Smooth muscle cell (in vitro differentiated cells): ENCODE data around the gene ZNF124. TPM values are rescaled to one million over a fixed set of nuclear protein-coding genes. Genes with fewer than 3 reads are reported as not detected.

Experiments
- DNase-seq: peaks from one replicate; lab custom pipeline; 2025; ENCODE audit not compliant: unreplicated experiment; lab: John Stamatoyannopoulos, UW
- H2AFZ ChIP-seq: fragments of 200-600 bp; sonication (generic); 2 replicates; pipeline ENCODE4 v1.6.0; 2016; ENCODE audit warnings: antibody characterized with exemption, low read depth, mild to moderate bottlenecking
- H3F3A ChIP-seq: fragments of 200-600 bp; sonication (generic); 2 replicates; pipeline ENCODE4 v1.6.0; 2017; ENCODE audit warnings: antibody characterized with exemption, low read depth
- H3K27ac ChIP-seq: fragments of 200-600 bp; sonication (generic); 2 replicates; pipeline ENCODE4 v1.5.1; 2016; ENCODE audit warnings: low read depth, mild to moderate bottlenecking
- H3K27me3 ChIP-seq: fragments of 200-600 bp; sonication (generic); 2 replicates; pipeline ENCODE4 v1.6.1; 2016; ENCODE audit warnings: low read depth, mild to moderate bottlenecking
- H3K36me3 ChIP-seq: fragments of 200-600 bp; sonication (generic); 2 replicates; pipeline ENCODE4 v1.5.1; 2016; ENCODE audit warnings: low read depth
- H3K4me1 ChIP-seq: fragments of 200-600 bp; sonication (generic); 2 replicates; pipeline ENCODE4 v1.5.1; 2016; ENCODE audit warnings: low read depth
- H3K4me2 ChIP-seq: fragments of 200-600 bp; sonication (generic); 2 replicates; pipeline ENCODE4 v1.6.0; 2016; ENCODE audit warnings: mild to moderate bottlenecking
- H3K4me3 ChIP-seq: fragments of 200-600 bp; sonication (generic); 2 replicates; pipeline ENCODE4 v1.5.1; 2016; ENCODE audit warnings: mild to moderate bottlenecking
- H3K79me2 ChIP-seq: fragments of 200-600 bp; sonication (generic); 2 replicates; pipeline ENCODE4 v1.6.0; 2016; ENCODE audit warnings: low read depth, mild to moderate bottlenecking
- H3K9ac ChIP-seq: fragments of 200-600 bp; sonication (generic); 2 replicates; pipeline ENCODE4 v1.6.0; 2016; ENCODE audit warnings: low read depth
- H3K9me3 ChIP-seq: fragments of 200-600 bp; sonication (generic); replicated peaks from 2 replicates; pipeline ENCODE4 v1.5.1; 2016; ENCODE audit warnings: low read depth
- H4K20me1 ChIP-seq: fragments of 200-600 bp; sonication (generic); 2 replicates; pipeline ENCODE4 v1.6.0; 2016; ENCODE audit warnings: low read depth
- CTCF ChIP-seq: fragments of 200-600 bp; sonication (generic); IDR thresholded peaks from 2 replicates; pipeline ENCODE4 v1.5.1; 2017; ENCODE audit warnings: borderline replicate concordance, mild to moderate bottlenecking, antibody characterized with exemption; ENCODE audit not compliant: insufficient read depth, poor library complexity, severe bottlenecking
- WGBS: methylation state at CpG from one replicate; pipeline ENCODE4 v1.1.7; 2016; ENCODE audit warnings: low lambda C conversion rate; 5-methylcytosine and 5-hydroxymethylcytosine counted together
- polyA plus RNA-seq: library from polyadenylated mRNA; unstranded; fragments of >200 nt; fragmentation: Nextera tagmentation; extraction: Ambion mirVana; gene quantifications from 2 replicates; pipeline ENCODE4 v1.2.1, GENCODE V29; 2016
- total RNA-seq: library from RNA; depleted of rRNA; stranded (reverse); fragments of >200 nt; gene quantifications from 2 replicates; pipeline ENCODE4 v1.2.3, GENCODE V29; 2014

Gene ZNF124
- total and polyA plus RNA-seq, 2 experiments from 2014 or later: 4.2 to 47.2 TPM

GRCh38 chr1:247210376-247211117 lies 38.7 kb upstream of the ZNF124 start:
- Histone ChIP-seq H3K4me1 (peaks cover 14% of the 10 kb centered on the region), H3K4me3 (peak overlapping the region; percentile 89), H4K20me1 (peaks cover 22% of the 10 kb centered on the region), H3K27ac (peak overlapping the region; percentile 54), H3K9ac (peak overlapping the region; percentile 83), H3K27me3 (no peaks in the 10 kb centered on the region), H3F3A (no peaks in the 10 kb centered on the region), H3K79me2 (peaks cover 51% of the 10 kb centered on the region), H3K4me2 (peak overlapping the region; percentile 85), H2AFZ (peak overlapping the region; percentile 23), H3K36me3 (no peaks in the 10 kb centered on the region), H3K9me3 (no peaks in the 10 kb centered on the region)
- WGBS: under 1% methylated on average over 41 of the region's 49 CpGs
- no peak for TF ChIP-seq CTCF
- peak; percentile 63 for DNase-seq

- peak overlapping the region; percentile 85 for H3K4me2 ChIP-seq
- H4K20me1 ChIP-seq: peaks cover 22% of the 10 kb centered on the region
- no peaks in the 10 kb centered on the region for H3K36me3 ChIP-seq
- peaks cover 14% of the 10 kb centered on the region for H3K4me1 ChIP-seq
- H2AFZ ChIP-seq: peak overlapping the region; percentile 23
- WGBS: 6% methylated on average over 5 of the region's 5 CpGs
- no peaks in the 10 kb centered on the region for H3K9me3 ChIP-seq
- peaks cover 53% of the 10 kb centered on the region for H3K79me2 ChIP-seq
- DNase-seq: no peak
- H3K27me3 ChIP-seq: no peaks in the 10 kb centered on the region
- peak overlapping the region; percentile 89 for H3K4me3 ChIP-seq
- no peaks in the 10 kb centered on the region for H3F3A ChIP-seq
- TF ChIP-seq CTCF: no peak
- H3K27ac ChIP-seq: peak overlapping the region; percentile 54
- H3K9ac ChIP-seq: peak overlapping the region; percentile 83
These were observed 38.2 kb upstream of the ZNF124 start for GRCh38 chr1:247210062-247210375.

- H3K4me1 ChIP-seq: peaks cover 14% of the 10 kb centered on the region
- H3K79me2 ChIP-seq: peaks cover 59% of the 10 kb centered on the region
- no peaks in the 10 kb centered on the region for H3F3A ChIP-seq
- no peak overlapping the region for H3K9ac ChIP-seq
- WGBS: 21% methylated on average over 2 of the region's 2 CpGs
- no peaks in the 10 kb centered on the region for H3K36me3 ChIP-seq
- no peak overlapping the region for H3K27ac ChIP-seq
- no peaks in the 10 kb centered on the region for H3K27me3 ChIP-seq
- H4K20me1 ChIP-seq: peaks cover 22% of the 10 kb centered on the region
- TF ChIP-seq CTCF: no peak
- no peak overlapping the region for H2AFZ ChIP-seq
- peak overlapping the region; percentile 89 for H3K4me3 ChIP-seq
- peak overlapping the region; percentile 85 for H3K4me2 ChIP-seq
- H3K9me3 ChIP-seq: no peaks in the 10 kb centered on the region
- no peak for DNase-seq
These were observed 37.6 kb upstream of the ZNF124 start for GRCh38 chr1:247209396-247209795.

GRCh38 chr1:247204177-247204647 lies 32.4 kb upstream of the ZNF124 start:
- WGBS: 67% methylated on average over 7 of the region's 7 CpGs
- Histone ChIP-seq H4K20me1 (peaks cover 21% of the 10 kb centered on the region), H3K9ac (no peak overlapping the region), H3K36me3 (no peaks in the 10 kb centered on the region), H3K27me3 (no peaks in the 10 kb centered on the region), H3F3A (no peaks in the 10 kb centered on the region), H3K4me1 (peaks cover 7% of the 10 kb centered on the region), H3K4me2 (no peak overlapping the region), H3K9me3 (no peaks in the 10 kb centered on the region), H2AFZ (no peak overlapping the region), H3K4me3 (no peak overlapping the region), H3K27ac (no peak overlapping the region), H3K79me2 (peaks cover 70% of the 10 kb centered on the region)
- DNase-seq: no peak
- TF ChIP-seq CTCF: no peak
